Measurements from ENCODE around the gene CRACR2A. TPM values are rescaled to one million over a fixed set of nuclear protein-coding genes. Genes with fewer than 3 reads are reported as not detected.

CRACR2A gene
- polyA plus RNA-seq, 3 donors, result 2.8 to 10.7 (median 5.8) TPM

DNA sequence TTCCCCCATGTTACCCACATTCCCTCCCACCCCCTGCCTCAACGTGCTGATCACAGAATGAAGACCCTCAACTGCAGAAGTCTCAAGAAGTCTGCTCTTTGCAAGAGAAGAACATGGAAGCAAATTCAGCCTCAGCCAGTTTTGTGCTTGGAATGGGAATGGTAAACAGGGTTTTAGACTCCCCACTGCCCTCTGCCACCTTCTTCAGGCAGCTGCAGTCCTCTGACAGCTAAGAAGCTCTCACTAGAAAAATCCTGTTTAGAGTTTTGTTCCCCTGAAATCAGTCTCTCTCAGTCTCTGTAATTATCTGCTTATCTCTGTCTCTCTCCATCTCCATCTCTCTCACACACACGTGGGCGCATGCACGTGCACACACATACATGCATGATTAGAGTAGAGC lies 85.4 kb downstream of the CRACR2A start:
- H3K4me3 ChIP-seq (replicated peaks in 1 of 3; ENCODE audit: low read depth in 2 of 3, low read length in 3 of 3), result no peak overlapping the region
- Mint-ChIP-seq H3K4me3 (no peak overlapping the region), H3K36me3 (peaks cover 82 to 90% of the 10 kb centered on the region in 2 donors), H3K27ac (no peak overlapping the region), H3K9me3 (no peaks in the 10 kb centered on the region), H3K4me1 (no peaks in the 10 kb centered on the region), H3K27me3 (ENCODE audit: low read depth in 3 of 3) (no peaks in the 10 kb centered on the region)
- no peaks in the 10 kb centered on the region for H3K4me1 ChIP-seq (ENCODE audit: control insufficient read depth in 1 of 2, insufficient read depth in 2 of 2, low read length in 2 of 2)
- peaks cover 68 to 100% of the 10 kb centered on the region in 2 donors for H3K36me3 ChIP-seq (replicated peaks in 1 of 2; ENCODE audit: control insufficient read depth in 1 of 2, insufficient read depth in 2 of 2, low read length in 2 of 2)
- no peaks in the 10 kb centered on the region for H3K79me2 ChIP-seq (ENCODE audit: insufficient read depth, low read length)
- no peak for DNase-seq
- no peaks in the 10 kb centered on the region for H3K9me3 ChIP-seq (replicated peaks in 1 of 2; ENCODE audit: control insufficient read depth in 1 of 2, insufficient read depth in 1 of 2, low read length in 2 of 2)
- no peak overlapping the region for H2AFZ ChIP-seq (ENCODE audit: insufficient read depth, low read depth, low read length, poor library complexity, severe bottlenecking)
- no CpG with 5 or more reads among the region's 4 CpGs for WGBS (ENCODE audit: insufficient coverage)
- TF ChIP-seq, protein P1, sequence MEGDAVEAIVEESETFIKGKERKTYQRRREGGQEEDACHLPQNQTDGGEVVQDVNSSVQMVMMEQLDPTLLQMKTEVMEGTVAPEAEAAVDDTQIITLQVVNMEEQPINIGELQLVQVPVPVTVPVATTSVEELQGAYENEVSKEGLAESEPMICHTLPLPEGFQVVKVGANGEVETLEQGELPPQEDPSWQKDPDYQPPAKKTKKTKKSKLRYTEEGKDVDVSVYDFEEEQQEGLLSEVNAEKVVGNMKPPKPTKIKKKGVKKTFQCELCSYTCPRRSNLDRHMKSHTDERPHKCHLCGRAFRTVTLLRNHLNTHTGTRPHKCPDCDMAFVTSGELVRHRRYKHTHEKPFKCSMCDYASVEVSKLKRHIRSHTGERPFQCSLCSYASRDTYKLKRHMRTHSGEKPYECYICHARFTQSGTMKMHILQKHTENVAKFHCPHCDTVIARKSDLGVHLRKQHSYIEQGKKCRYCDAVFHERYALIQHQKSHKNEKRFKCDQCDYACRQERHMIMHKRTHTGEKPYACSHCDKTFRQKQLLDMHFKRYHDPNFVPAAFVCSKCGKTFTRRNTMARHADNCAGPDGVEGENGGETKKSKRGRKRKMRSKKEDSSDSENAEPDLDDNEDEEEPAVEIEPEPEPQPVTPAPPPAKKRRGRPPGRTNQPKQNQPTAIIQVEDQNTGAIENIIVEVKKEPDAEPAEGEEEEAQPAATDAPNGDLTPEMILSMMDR (IDR thresholded peaks at IDR 0.05), result no peak
- no peaks in the 10 kb centered on the region for H3K27me3 ChIP-seq (ENCODE audit: control insufficient read depth in 2 of 2, insufficient read depth in 2 of 2, low read length in 2 of 2)
- no peak overlapping the region for H3K9ac ChIP-seq (ENCODE audit: insufficient read depth, low read length, poor library complexity, severe bottlenecking)
- intact Hi-C loops (cut with micrococcal nuclease), result loop anchor here in 1 of 2 donors (10.0 kb wide), 1 partner anchor 107 kb away; no protein-coding TSS in a partner anchor
- no peak overlapping the region for H3K4me2 ChIP-seq (replicated peaks; ENCODE audit: extremely low read depth, low read length, poor library complexity, severe bottlenecking)
- H3K27ac ChIP-seq (ENCODE audit: low read depth in 1 of 2, low read length in 2 of 2), result no peak overlapping the region
- no peaks in the 10 kb centered on the region for H4K20me1 ChIP-seq (ENCODE audit: insufficient read depth, low read length)

DNA sequence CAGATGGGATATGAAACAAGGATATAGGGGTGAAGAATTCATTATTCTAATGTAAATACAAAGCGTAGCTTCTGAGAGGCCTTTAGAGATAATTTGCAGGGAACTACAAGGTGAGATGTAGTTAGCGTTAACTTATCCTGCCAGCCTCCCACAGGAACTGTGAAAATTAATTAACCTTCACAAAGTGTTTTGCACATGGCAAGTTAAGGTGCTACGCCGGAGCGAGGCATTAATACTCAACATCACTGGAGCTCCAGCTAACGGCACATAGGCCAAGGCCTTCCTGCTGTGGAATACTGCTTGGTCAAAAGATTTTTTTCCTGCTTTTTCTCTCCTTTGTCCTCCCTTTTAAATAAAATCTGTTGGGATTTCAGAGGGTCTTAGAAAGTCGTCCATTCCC lies 86.5 kb downstream of the CRACR2A start:
- no peaks in the 10 kb centered on the region for H3K27me3 ChIP-seq (ENCODE audit: control insufficient read depth in 2 of 2, insufficient read depth in 2 of 2, low read length in 2 of 2)
- H3K4me1 ChIP-seq (ENCODE audit: control insufficient read depth in 1 of 2, insufficient read depth in 2 of 2, low read length in 2 of 2), result no peaks in the 10 kb centered on the region
- H2AFZ ChIP-seq (ENCODE audit: insufficient read depth, low read depth, low read length, poor library complexity, severe bottlenecking), result no peak overlapping the region
- H3K4me3 ChIP-seq (replicated peaks in 1 of 3; ENCODE audit: low read depth in 2 of 3, low read length in 3 of 3), result no peak overlapping the region
- intact Hi-C loops (cut with micrococcal nuclease), result loop anchor here in 1 of 2 donors (10.0 kb wide), 1 partner anchor 108 kb away; no protein-coding TSS in a partner anchor
- no peak overlapping the region for H3K4me3 Mint-ChIP-seq
- H3K27me3 Mint-ChIP-seq (ENCODE audit: low read depth in 3 of 3), result no peaks in the 10 kb centered on the region
- TF ChIP-seq, protein P1 (IDR thresholded peaks at IDR 0.05), result no peak
- no peak overlapping the region for H3K27ac ChIP-seq (ENCODE audit: low read depth in 1 of 2, low read length in 2 of 2)
- DNase-seq, result no peak
- no peaks in the 10 kb centered on the region for H3K79me2 ChIP-seq (ENCODE audit: insufficient read depth, low read length)
- peaks cover 81 to 89% of the 10 kb centered on the region in 2 donors for H3K36me3 Mint-ChIP-seq
- no peaks in the 10 kb centered on the region for H3K4me1 Mint-ChIP-seq
- no peak overlapping the region for H3K9ac ChIP-seq (ENCODE audit: insufficient read depth, low read length, poor library complexity, severe bottlenecking)
- no peaks in the 10 kb centered on the region for H3K9me3 Mint-ChIP-seq
- H3K36me3 ChIP-seq (replicated peaks in 1 of 2; ENCODE audit: control insufficient read depth in 1 of 2, insufficient read depth in 2 of 2, low read length in 2 of 2), result peaks cover 67 to 100% of the 10 kb centered on the region in 2 donors
- H3K9me3 ChIP-seq (replicated peaks in 1 of 2; ENCODE audit: control insufficient read depth in 1 of 2, insufficient read depth in 1 of 2, low read length in 2 of 2), result no peaks in the 10 kb centered on the region
- H3K4me2 ChIP-seq (replicated peaks; ENCODE audit: extremely low read depth, low read length, poor library complexity, severe bottlenecking), result no peak overlapping the region
- peak overlapping the region in 1 of 7 donors; percentile 79 for H3K27ac Mint-ChIP-seq
- H4K20me1 ChIP-seq (ENCODE audit: insufficient read depth, low read length), result no peaks in the 10 kb centered on the region
- WGBS (ENCODE audit: insufficient coverage), result no CpG with 5 or more reads among the region's 7 CpGs

Measured in CD14-positive monocyte (primary cell).